HG02678 (cell line): ENCODE data around the gene THOC5.
A peak's percentile ranks its signal among the peaks of the same experiment; 100 is the strongest.
"Not testable (repeated sequence)": the region's sequence is repeated elsewhere in the genome, so short reads cannot be mapped to it uniquely, and the experiment has no call there.

Experiments
- ATAC-seq: cut with Tn5 transposase; IDR thresholded peaks from one replicate; pipeline ENCODE4 v1.9.1; 2021; ENCODE audit warnings: mild to moderate bottlenecking, moderate library complexity; ENCODE audit not compliant: unreplicated experiment

The THOC5 gene

GRCh38 chr22:29553351-29554224 lies at the start of gene THOC5:
THOC5 (minus strand) TSS chr22:29553757; CDS start chr22:29549147, 4,610 bp downstream.
- ATAC-seq = peak; percentile 96

DNA sequence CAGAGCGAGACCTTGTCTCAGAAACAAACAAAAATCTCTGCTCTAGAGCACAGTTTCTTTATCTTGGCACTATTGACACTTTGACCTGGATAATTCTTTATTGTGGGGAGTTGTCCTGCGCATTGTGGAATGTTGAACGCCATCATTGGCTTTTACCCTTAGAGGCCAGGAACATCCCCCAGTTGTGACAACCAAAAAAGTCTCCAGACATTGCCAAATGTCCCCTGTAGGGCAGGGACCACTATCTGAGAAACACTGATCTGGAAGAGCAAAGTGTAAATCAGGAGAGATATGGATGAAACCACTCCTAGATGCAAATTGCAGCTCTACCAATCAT lies 45.1 kb upstream of the THOC5 start:
- no peak for ATAC-seq

GRCh38 chr22:29597871-29598683 lies 44.5 kb upstream of the THOC5 start:
- ATAC-seq = not testable (repeated sequence)

DNA sequence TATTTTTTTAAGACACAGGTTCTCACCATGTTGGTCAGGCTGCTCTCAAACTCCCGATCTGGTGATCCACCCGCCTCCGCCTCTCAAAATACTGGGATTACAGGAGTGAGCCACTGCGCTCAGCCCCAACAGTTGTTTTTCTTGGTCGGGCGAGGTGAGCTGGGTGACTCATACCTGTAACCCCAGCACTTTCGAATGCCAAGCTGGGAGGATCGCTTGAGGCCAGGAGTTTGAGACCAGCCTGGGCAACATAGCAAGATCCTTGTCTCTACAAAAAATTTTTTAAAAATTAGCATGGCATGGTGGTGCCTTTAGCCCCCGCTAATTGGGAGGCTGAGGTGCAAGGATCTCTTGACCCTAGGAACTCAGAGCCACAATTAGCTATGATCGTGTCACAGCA lies 42.9 kb upstream of the THOC5 start:
- no peak for ATAC-seq

GRCh38 chr22:29594447-29594846 lies 40.9 kb upstream of the THOC5 start:
- not testable (repeated sequence) for ATAC-seq

DNA sequence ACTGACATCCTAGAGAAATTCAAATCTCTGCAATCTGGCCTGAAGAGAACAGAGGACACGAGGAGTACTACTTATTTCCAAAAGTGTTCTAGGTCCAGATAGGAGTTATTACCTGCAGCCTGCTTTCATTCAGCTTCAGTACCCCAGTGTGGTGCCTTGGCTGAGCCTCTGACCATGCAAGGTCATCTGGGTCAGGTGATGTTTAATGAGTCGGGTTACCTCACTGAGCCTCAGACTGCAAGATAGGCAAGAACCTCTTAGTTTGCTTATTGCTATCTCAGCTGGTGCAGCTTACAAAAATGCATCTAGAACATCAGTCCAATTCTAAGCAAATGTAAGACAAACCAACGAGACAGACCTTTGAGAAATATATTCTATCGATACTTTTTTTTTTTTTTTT lies 40.4 kb upstream of the THOC5 start:
- no peak for ATAC-seq

DNA sequence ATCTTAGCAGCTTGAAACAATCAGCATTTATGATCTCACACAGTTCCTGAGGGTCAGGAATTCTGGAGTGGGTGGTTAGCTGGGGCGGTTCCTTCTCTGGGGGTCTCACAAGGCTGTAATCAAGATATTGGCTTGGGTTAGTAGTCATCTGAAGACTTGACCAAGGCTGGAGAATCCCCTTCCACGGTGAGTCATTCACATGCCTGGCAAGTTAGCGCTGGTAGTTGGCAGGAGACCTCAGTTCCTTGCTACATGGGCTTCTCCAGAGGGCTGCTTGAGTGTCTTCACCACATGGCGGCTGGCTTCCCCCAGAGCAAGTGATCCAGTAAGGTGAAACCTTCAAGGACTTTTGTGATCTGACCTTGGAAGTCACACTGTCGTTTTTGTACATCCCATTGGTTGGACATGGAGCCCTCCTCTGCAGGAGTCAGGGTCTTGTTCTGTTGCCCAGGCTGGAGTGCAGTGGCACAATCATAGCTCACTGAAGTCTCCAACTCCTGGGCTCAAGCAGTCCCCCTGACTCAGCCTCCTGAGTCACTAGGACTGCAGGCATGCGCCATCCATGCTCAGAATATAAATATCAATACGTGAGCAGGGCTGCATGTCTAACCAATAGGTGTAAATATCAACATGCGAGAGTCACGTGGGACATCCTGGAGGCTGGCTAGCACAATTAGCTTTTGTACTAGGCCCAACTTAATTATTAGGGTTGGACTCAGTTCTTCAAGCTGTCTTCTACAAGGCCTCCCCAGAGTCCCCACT lies 34.6 kb upstream of the THOC5 start:
- ATAC-seq = no peak

GRCh38 chr22:29586193-29586705 lies 32.7 kb upstream of the THOC5 start:
- not testable (repeated sequence) for ATAC-seq

DNA sequence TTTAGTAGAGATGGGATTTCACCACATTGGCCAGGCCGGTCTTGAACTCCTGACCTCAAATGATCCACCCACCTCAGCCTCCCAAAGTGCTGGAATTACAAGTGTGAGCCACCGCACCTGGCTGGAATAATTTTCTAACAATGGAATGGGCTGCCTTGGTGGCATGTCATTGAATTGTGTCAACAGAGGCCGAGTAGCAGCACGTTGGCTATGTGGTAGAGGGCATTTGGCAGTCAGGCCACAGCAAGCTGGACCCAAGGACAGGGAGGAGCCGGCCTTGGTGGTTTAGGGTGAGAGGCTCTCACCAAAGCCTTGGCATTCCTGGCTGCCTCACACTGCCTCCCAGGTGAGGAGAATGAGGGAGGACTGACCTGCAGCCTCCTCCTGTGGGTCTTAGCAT lies 31.4 kb upstream of the THOC5 start:
- ATAC-seq = no peak

GRCh38 chr22:29581799-29582198 lies 28.2 kb upstream of the THOC5 start:
- ATAC-seq = no peak

GRCh38 chr22:29580200-29580810 lies 26.7 kb upstream of the THOC5 start:
- no peak for ATAC-seq

DNA sequence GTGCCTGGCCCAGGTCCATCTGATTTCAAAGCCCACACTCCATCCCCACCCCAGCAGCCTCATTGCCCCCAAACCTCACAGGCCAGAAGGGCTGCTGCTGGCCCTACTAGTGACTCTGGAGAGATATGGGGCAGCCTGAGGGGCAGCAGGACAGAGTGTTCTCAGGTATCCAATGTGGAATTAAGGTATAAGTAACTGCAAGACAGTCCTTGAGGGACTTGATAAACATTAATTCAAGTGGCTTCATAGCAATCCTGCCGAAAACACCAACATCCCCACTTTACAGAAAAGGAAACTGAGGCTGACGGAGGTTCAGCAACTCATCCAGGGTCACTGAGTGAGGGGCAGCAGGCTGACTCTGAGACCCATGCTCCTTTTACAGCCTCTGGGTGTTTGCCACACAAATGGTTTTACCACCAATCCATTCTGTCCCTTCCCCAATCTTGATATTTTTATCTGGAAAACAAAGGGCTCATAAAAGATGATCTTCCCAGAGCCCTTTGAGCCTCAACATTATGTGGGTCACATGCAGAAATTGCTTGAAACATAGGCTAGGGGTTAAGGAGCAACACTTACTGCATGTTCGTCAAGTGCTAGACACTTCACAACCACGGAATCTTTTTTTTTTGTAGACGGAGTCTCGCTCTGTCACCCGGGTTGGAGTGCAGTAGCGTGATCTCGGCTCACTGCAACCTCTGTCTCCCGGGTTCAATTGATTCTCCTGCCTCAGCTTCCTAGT lies 25.1 kb upstream of the THOC5 start:
- no peak for ATAC-seq

GRCh38 chr22:29574762-29575450 lies 21.3 kb upstream of the THOC5 start:
- no peak for ATAC-seq

DNA sequence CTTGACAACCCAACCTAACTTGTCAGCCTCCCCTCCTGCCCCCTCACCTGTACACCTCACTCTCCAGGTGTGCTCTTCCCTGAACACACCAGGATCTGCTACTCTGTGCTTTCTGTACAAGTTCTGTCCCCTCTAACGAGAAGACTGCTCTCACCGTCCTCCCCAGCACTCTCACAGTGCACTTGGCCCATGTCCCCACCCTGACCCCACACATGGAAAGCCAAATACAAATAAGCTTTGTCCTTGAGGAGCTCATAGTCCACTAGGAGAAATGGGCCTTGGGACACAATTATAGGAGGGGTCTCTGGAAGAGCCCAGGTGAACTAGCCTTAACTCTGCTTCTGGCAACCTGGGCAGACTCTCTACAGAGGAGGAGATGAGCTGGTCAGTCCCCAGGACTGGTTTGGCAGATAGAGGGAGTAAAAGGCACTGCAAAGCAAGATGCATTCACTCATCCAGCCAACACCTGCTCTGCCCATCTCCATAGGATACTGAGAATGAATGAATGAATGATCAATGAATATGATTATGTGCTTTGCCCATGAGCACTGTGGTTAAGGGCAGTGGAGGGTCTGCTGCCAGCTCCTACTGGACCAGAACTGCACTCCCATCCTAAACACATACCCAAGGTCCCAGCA lies 17.5 kb upstream of the THOC5 start:
- no peak for ATAC-seq

GRCh38 chr22:29570456-29570855 lies 16.9 kb upstream of the THOC5 start:
- ATAC-seq = no peak

DNA sequence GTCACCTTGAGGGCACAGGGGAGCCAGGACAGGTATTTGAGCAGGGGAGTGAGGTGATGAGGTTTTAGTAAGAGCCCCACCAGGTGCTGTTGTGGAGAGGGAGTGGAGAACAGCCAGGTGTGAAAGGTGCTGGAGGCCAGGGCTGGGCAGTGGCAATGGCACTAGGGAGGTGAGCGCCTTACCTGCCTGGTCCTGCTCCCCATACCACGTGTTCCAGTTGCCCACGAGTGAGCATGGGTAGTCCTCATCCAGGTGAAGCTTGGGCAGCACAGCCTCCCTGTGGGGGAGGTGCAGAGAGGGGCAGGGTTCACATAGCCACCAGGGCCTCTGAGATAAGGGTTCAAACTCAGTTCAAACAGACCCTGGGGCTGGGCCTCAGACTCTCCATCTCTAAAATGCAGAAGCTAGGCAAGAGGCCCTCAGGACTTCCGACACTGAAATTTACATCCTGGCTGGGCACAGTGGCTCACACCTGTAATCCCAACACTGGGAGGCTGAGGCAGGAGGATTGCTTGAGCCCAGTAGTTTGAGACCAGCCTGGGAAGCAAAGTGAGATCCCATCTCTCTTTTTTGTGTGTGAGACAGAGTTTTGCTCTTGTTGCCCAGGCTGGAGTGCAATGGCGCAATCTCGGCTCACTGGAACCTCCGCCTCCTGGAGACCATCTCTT lies 15.6 kb upstream of the THOC5 start:
- no peak for ATAC-seq

DNA sequence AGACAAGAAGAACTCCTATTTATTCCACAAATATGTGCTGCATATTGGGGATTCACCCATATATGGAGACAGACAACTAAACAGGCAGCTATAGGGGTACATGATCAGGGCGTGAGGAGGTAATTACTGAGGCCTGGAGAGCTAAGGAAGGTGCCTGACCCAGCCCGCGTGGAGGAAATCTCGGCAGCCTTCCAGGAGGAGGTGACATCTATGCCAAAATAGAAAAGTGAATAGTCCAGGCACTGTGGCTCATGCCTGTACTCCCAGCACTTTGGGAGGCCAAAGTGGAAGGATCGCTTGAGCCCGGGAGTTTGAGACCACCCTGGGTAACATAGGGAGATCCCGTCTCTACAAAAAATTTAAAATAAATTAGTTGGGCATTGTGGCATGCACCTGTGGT lies 13.8 kb upstream of the THOC5 start:
- ATAC-seq = no peak

DNA sequence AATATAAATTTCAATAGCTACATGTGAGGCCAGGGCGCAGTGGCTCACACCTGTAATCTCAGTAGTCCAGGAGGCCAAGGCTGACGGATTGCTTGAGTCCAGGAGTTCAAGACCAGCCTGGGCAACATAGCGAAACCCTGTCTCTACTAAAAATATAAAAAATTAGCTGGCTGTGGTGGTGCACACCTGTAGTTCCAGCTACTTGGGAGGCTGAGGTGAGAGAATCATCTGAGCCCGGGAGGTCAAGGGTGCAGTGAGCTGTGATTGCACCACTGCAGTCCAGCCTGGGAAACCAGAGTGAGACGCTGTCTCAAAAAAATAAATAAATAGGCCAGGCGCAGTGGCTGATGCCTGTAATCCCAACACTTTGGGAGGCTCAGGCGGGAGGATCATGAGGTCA lies 13.0 kb upstream of the THOC5 start:
- not testable (repeated sequence) for ATAC-seq
